ENCODE data around the gene COL9A1. TPM values are rescaled to one million over a fixed set of nuclear protein-coding genes. Genes with fewer than 3 reads are reported as not detected.

COL9A1 gene
- total RNA-seq, 2 donors from 2014 or later = 0.64 to 1.6 TPM

- DNase-seq = no peak
- ATAC-seq = no peak
- intact Hi-C loops (cut with DNase I, micrococcal nuclease) = no loop called here
Measured at GRCh38 chr6:70188202-70188601, 114.7 kb downstream of the COL9A1 start.

- no peak for DNase-seq
- intact Hi-C loops (cut with DNase I, micrococcal nuclease) = no loop called here
- no peak for ATAC-seq
Measured at GRCh38 chr6:70186461-70186860, 116.4 kb downstream of the COL9A1 start.

GRCh38 chr6:70184723-70185122 is 118.2 kb downstream of the COL9A1 start:
- DNase-seq (no peak), ATAC-seq (no peak)
- intact Hi-C loops (cut with DNase I, micrococcal nuclease) = no loop called here

- no peak for ATAC-seq
- intact Hi-C loops (cut with DNase I, micrococcal nuclease) = no loop called here
- DNase-seq = no peak
Measured at GRCh38 chr6:70183538-70183937, 119.3 kb downstream of the COL9A1 start.

- ATAC-seq (no peak), DNase-seq (no peak)
- intact Hi-C loops (cut with DNase I, micrococcal nuclease) = no loop called here
Measured at GRCh38 chr6:70180901-70181599, 121.8 kb downstream of the COL9A1 start.

GRCh38 chr6:70180183-70180900 is 122.5 kb downstream of the COL9A1 start:
- ATAC-seq (no peak), DNase-seq (no peak)
- intact Hi-C loops (cut with DNase I, micrococcal nuclease) = no loop called here

GRCh38 chr6:70176842-70177550 is 125.9 kb downstream of the COL9A1 start:
- intact Hi-C loops (cut with DNase I, micrococcal nuclease) = no loop called here
- no peak for ATAC-seq
- no peak for DNase-seq

GRCh38 chr6:70175770-70176169 is 127.1 kb downstream of the COL9A1 start:
- intact Hi-C loops (cut with DNase I, micrococcal nuclease) = no loop called here
- ATAC-seq (no peak), DNase-seq (no peak)

- DNase-seq (no peak), ATAC-seq (no peak)
- intact Hi-C loops (cut with DNase I, micrococcal nuclease) = no loop called here
Measured at GRCh38 chr6:70172252-70172651, 130.6 kb downstream of the COL9A1 start.

GRCh38 chr6:70171236-70171635 is 131.6 kb downstream of the COL9A1 start:
- ATAC-seq (no peak), DNase-seq (no peak)
- intact Hi-C loops (cut with DNase I, micrococcal nuclease) = no loop called here

GRCh38 chr6:70168681-70169377 is 134.1 kb downstream of the COL9A1 start:
- intact Hi-C loops (cut with DNase I, micrococcal nuclease) = no loop called here
- no peak for DNase-seq
- no peak for ATAC-seq

Other genes starting within 250 kb of the COL9A1 start
- gene FAM135A, start 110.4 kb upstream of the COL9A1 start, total RNA-seq = 10 to 100 TPM; 54.4 to 68.4 TPM

Measured in left colon (tissue), 2 donors.